Keratinocyte (primary cell): ENCODE results near the gene SS18. TPM values are rescaled to one million over a fixed set of nuclear protein-coding genes. Genes with fewer than 3 reads are reported as not detected.

ENCODE experiments used
- DNase-seq: peaks from one replicate; pipeline ENCODE4 v3.0.0-alpha.2; 2011; ENCODE audit warnings: low read depth, missing footprints, low spot score
- FAIRE-seq: peaks from 2 replicates; lab custom pipeline; 2011; peaks lifted over from hg19 to GRCh38; lab: Jason Lieb, UNC
- H2AFZ ChIP-seq: 2 replicates; pipeline ENCODE4 v1.6.0; 2012; ENCODE audit warnings: low read length, control low read depth, inconsistent platforms; ENCODE audit not compliant: control insufficient read depth
- H3K27ac ChIP-seq: 2 replicates; pipeline ENCODE4 v1.5.1; 2011; ENCODE audit warnings: low read length; ENCODE audit not compliant: control insufficient read depth, insufficient read depth
- H3K27me3 ChIP-seq: 3 replicates; pipeline ENCODE4 v1.6.0; 2011; ENCODE audit warnings: low read length; ENCODE audit not compliant: control insufficient read depth, insufficient read depth; ENCODE audit errors: extremely low read depth
- H3K36me3 ChIP-seq, 2 experiments: 2 replicates in 1 of 2; 3 replicates in 1 of 2; pipeline ENCODE4 v1.5.1; 2011; ENCODE audit warnings: low read length in 2 of 2, mild to moderate bottlenecking in 1 of 2; ENCODE audit not compliant: control insufficient read depth in 2 of 2, insufficient read depth in 2 of 2; ENCODE audit errors: extremely low read depth in 1 of 2
- H3K4me1 ChIP-seq: 3 replicates; pipeline ENCODE4 v1.5.1; 2011; ENCODE audit warnings: low read length; ENCODE audit not compliant: control insufficient read depth, insufficient read depth; ENCODE audit errors: extremely low read depth
- H3K4me2 ChIP-seq: 3 replicates; pipeline ENCODE4 v1.6.0; 2011; ENCODE audit warnings: low read depth, low read length; ENCODE audit not compliant: control insufficient read depth, insufficient read depth; ENCODE audit errors: extremely low read depth
- H3K4me3 ChIP-seq, 3 experiments: fragments of 200-600 bp in 1 of 3; sonication (generic) in 1 of 3; 2 replicates in 2 of 3; 3 replicates in 1 of 3; pipeline ENCODE4 v1.5.1; 2011 to 2016; ENCODE audit warnings: low read length in 3 of 3, mild to moderate bottlenecking in 3 of 3, control low read depth in 2 of 3, inconsistent platforms in 1 of 3, low read depth in 1 of 3, mixed read lengths in 1 of 3, mixed run types in 1 of 3, moderate library complexity in 1 of 3; ENCODE audit not compliant: control insufficient read depth in 2 of 3, insufficient read depth in 2 of 3; ENCODE audit errors: extremely low read depth in 1 of 3
- H3K79me2 ChIP-seq: 2 replicates; pipeline ENCODE4 v1.6.0; 2012; ENCODE audit warnings: low read length; ENCODE audit not compliant: control insufficient read depth, insufficient read depth
- H3K9ac ChIP-seq: 3 replicates; pipeline ENCODE4 v1.6.0; 2011; ENCODE audit warnings: low read length; ENCODE audit not compliant: control insufficient read depth, insufficient read depth; ENCODE audit errors: extremely low read depth
- H3K9me1 ChIP-seq: 3 replicates; pipeline ENCODE4 v1.6.0; 2011; ENCODE audit warnings: low read length; ENCODE audit not compliant: control insufficient read depth, insufficient read depth; ENCODE audit errors: extremely low read depth
- H3K9me3 ChIP-seq: 2 replicates; pipeline ENCODE4 v1.5.1; 2012; ENCODE audit warnings: low read depth, low read length; ENCODE audit not compliant: control insufficient read depth
- H4K20me1 ChIP-seq: 3 replicates; pipeline ENCODE4 v1.6.0; 2011; ENCODE audit warnings: low read length; ENCODE audit not compliant: control insufficient read depth, insufficient read depth; ENCODE audit errors: extremely low read depth
- CTCF ChIP-seq, 3 experiments: IDR thresholded peaks in 1 of 3; conservative IDR thresholded peaks in 1 of 3; optimal IDR thresholded peaks in 1 of 3; 2 replicates in 2 of 3; 3 replicates in 1 of 3; pipeline versions ENCODE3 to v1.5.1; 2011; ENCODE audit warnings: low read length in 3 of 3, mild to moderate bottlenecking in 3 of 3, moderate library complexity in 2 of 3, control low read depth in 1 of 3, inconsistent platforms in 1 of 3; ENCODE audit not compliant: insufficient read depth in 2 of 3; ENCODE audit errors: extremely low read depth in 1 of 3
- EZH2 ChIP-seq: IDR thresholded peaks from one replicate; pipeline ENCODE4 v1.6.1; 2012; ENCODE audit warnings: inconsistent platforms, mild to moderate bottlenecking, low read length, moderate library complexity
- dilution Hi-C: fragments of 300-500 bp; cut with MboI; formaldehyde crosslinking; loops from one replicate; pipeline ENCODE4 v1.7.0; 2020; ENCODE audit warnings: low sequenced_read_pairs; ENCODE audit not compliant: extremely low pct_ligation_motif_present
- polyA plus RNA-seq, 5 experiments: library from polyadenylated mRNA; depleted of rRNA in 3 of 5; stranded (reverse) in 3 of 5; stranded (forward) in 1 of 5; unstranded in 1 of 5; fragments of >200 nt; gene quantifications; 1 replicate in 1 of 5; 2 replicates in 3 of 5; 3 replicates in 1 of 5; pipeline versions ENCODE4 v1.2.1 to v1.2.3, GENCODE V29; 2011 to 2012; ENCODE audit warnings: missing spikeins in 2 of 5, low read depth in 1 of 5, low replicate concordance in 1 of 5

Gene SS18
- polyA plus RNA-seq, 1 donor (not counting 4 experiments of a cell fraction or from before 2014, with no cell fraction given), result 140 TPM

DNA sequence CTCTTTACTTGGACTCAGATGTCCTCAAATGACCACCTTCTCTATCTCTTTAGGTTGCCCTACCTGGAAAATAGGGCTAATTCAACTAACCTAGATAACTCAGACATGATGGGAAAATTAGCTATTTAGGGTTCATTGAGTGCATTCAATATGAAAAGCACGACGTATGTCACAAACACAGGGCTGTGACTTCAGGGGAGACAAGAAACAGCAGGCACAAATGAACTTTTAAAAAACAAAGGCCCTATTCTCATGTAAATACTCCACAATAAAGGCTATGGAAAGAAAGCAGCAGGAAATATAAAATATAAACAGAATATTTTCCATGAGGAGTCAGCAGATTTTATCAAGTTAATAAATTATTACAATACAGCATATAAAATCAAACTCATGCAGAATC is 97.8 kb downstream of the SS18 start:
- Histone ChIP-seq H3K4me1 (no peaks in the 10 kb centered on the region), H3K27ac (no peak overlapping the region), H4K20me1 (no peaks in the 10 kb centered on the region), H3K79me2 (no peaks in the 10 kb centered on the region), H2AFZ (no peak overlapping the region), H3K9me3 (no peaks in the 10 kb centered on the region), H3K4me3 (no peak overlapping the region), H3K9me1 (no peaks in the 10 kb centered on the region), H3K36me3 (no peaks in the 10 kb centered on the region), H3K9ac (no peak overlapping the region), H3K4me2 (no peak overlapping the region), H3K27me3 (no peaks in the 10 kb centered on the region)
- no peak for FAIRE-seq
- dilution Hi-C loops, result loop anchor here (5.0 kb wide), 1 partner anchor 40 kb away; no protein-coding TSS in a partner anchor
- DNase-seq, result no peak
- TF ChIP-seq EZH2 (no peak), CTCF (optimal IDR thresholded peaks at IDR 0.05 in 1 of 3, IDR thresholded peaks at IDR 0.05 in 1 of 3, conservative IDR thresholded peaks at IDR 0.05 in 1 of 3; ENCODE audit: extremely low read depth in 1 of 3, insufficient read depth in 2 of 3, low read length in 3 of 3) (no peak)

DNA sequence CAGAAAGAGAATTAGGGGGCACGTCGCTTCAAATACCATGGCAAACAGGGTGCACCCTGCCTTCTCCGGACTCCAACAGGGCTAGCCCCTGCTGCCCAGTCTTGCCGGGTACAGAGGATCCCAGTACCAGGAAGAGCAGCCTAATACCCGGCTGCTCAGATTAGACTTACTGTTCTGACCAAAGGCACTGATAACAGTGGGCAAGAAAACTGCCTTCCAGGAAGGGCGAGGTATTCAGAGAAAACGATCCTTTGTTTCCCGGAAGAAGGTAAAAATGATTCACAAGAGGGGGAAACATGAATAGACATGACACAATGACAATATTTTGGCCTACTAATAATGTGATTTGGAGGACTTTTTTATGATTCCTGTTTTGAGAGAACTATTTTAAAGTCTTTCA is 99.9 kb downstream of the SS18 start:
- no peak overlapping the region for H3K27ac ChIP-seq
- no peaks in the 10 kb centered on the region for H3K36me3 ChIP-seq
- no peaks in the 10 kb centered on the region for H3K9me1 ChIP-seq
- no peaks in the 10 kb centered on the region for H3K27me3 ChIP-seq
- TF ChIP-seq CTCF (optimal IDR thresholded peaks at IDR 0.05 in 1 of 3, IDR thresholded peaks at IDR 0.05 in 1 of 3, conservative IDR thresholded peaks at IDR 0.05 in 1 of 3; ENCODE audit: extremely low read depth in 1 of 3, insufficient read depth in 2 of 3, low read length in 3 of 3), result no peak
- TF ChIP-seq EZH2, result no peak
- DNase-seq (no peak), FAIRE-seq (no peak)
- H3K9me3 ChIP-seq, result no peaks in the 10 kb centered on the region
- no peak overlapping the region for H3K4me3 ChIP-seq
- no peaks in the 10 kb centered on the region for H3K4me1 ChIP-seq
- H3K4me2 ChIP-seq, result no peak overlapping the region
- H2AFZ ChIP-seq, result no peak overlapping the region
- H3K79me2 ChIP-seq, result no peaks in the 10 kb centered on the region
- dilution Hi-C loops, result loop anchor here (5.0 kb wide), 1 partner anchor 38 kb away; no protein-coding TSS in a partner anchor
- H3K9ac ChIP-seq, result no peak overlapping the region
- no peaks in the 10 kb centered on the region for H4K20me1 ChIP-seq
